Tibial nerve (tissue), 3 donors: Measurements from ENCODE around the gene TMEM170B.

Experiments used
- POLR2A ChIP-seq, 2 donors: fragments of 450-650 bp; IDR thresholded peaks; one replicate each; pipeline ENCODE4 v1.6.1; 2017; ENCODE audit warnings: antibody characterized with exemption in 2 of 2, mild to moderate bottlenecking in 2 of 2, moderate library complexity in 2 of 2
- TF ChIP-seq, protein P1 (sequence below), 5 experiments: fragments of 200-600 bp in 3 of 5; fragments of 450-650 bp in 2 of 5; sonication (generic) in 3 of 5; IDR thresholded peaks; one replicate each; pipeline ENCODE4 v1.5.1; 2016 to 2019; ENCODE audit warnings: antibody characterized with exemption in 5 of 5, mild to moderate bottlenecking in 3 of 5, moderate library complexity in 2 of 5

GRCh38 chr6:11632231-11632630, 94.7 kb downstream of the TMEM170B start:
- TF ChIP-seq, protein P1, sequence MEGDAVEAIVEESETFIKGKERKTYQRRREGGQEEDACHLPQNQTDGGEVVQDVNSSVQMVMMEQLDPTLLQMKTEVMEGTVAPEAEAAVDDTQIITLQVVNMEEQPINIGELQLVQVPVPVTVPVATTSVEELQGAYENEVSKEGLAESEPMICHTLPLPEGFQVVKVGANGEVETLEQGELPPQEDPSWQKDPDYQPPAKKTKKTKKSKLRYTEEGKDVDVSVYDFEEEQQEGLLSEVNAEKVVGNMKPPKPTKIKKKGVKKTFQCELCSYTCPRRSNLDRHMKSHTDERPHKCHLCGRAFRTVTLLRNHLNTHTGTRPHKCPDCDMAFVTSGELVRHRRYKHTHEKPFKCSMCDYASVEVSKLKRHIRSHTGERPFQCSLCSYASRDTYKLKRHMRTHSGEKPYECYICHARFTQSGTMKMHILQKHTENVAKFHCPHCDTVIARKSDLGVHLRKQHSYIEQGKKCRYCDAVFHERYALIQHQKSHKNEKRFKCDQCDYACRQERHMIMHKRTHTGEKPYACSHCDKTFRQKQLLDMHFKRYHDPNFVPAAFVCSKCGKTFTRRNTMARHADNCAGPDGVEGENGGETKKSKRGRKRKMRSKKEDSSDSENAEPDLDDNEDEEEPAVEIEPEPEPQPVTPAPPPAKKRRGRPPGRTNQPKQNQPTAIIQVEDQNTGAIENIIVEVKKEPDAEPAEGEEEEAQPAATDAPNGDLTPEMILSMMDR (IDR thresholded peaks at IDR 0.05): no peak
- TF ChIP-seq POLR2A (IDR thresholded peaks at IDR 0.05): no peak
